GM12891 (cell line): ENCODE measurements around the gene LRIT3.

ENCODE experiments used
- POLR2A ChIP-seq: IDR thresholded peaks from 2 replicates; pipeline ENCODE4 v1.6.1; 2011; ENCODE audit warnings: low read depth, low read length, control low read depth
- POLR2AphosphoS5 ChIP-seq: IDR thresholded peaks from 2 replicates; pipeline ENCODE4 v1.6.1; 2011; ENCODE audit warnings: low read depth, low read length, control low read depth
- POU2F2 ChIP-seq: IDR thresholded peaks from 2 replicates; pipeline ENCODE4 v1.6.1; 2011; ENCODE audit warnings: low read depth, mild to moderate bottlenecking, control low read depth, low read length, moderate library complexity

DNA sequence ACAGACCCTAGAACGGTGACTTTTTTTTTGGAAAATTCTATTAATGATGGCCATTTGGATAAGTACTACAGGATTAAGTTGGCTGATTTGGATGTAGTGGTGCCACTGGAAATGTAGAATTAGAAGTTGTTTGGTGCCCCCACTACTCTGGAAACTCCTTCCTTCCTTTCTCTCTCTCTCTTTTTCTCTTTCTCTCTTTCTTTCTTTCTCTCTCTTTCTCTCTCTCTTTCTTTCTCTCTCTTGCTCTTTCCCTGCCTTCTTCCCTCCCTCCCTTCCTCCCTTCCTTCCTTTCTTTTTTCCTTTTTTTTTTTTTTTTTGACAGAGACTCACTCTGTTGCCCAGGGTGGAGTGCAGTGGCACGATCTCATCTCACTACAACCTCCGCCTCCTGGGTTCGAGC lies 29.6 kb upstream of the LRIT3 start:
- TF ChIP-seq POU2F2 = no peak
- no peak for TF ChIP-seq POLR2AphosphoS5
- TF ChIP-seq POLR2A = no peak
